Measurements from ENCODE around the gene ZFX. TPM values are rescaled to one million over a fixed set of nuclear protein-coding genes. Genes with fewer than 3 reads are reported as not detected.

The ZFX gene
- total RNA-seq, 1 experiment from 2014 or later, result 66.8 TPM

DNA sequence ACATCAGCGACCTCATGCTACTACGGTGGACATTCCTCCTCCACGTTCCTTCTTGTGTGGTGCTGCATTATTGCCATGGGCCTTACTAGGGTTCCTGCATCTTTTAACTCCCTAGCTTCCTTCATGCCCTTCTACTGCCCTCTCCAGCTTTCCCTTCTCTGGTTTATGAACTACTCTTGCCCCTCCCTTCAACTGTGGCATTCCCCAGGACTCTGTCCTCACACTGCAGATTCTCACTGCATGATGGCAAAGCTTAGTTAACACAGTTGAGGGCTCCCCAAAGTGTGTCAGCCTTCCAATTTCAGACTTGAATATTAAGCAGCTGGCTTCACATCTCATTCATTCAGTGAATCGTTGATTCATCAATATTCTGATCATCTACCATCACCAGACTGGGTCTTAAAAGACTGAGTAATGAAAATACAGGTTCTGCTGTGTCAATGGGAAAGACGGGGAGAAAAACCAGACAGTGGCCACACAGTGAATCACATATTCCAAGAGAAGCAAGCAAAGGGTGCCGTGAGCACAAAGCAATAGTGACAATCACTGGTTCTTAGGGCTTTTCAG, 53.0 kb downstream of the ZFX start:
- Histone ChIP-seq H2BK20ac (ENCODE audit: low read depth, low read length, poor library complexity, severe bottlenecking) (no peak overlapping the region), H3K9ac (ENCODE audit: extremely low read depth, insufficient read length, low read length) (no peak overlapping the region), H2AK5ac (ENCODE audit: insufficient read length, low read length) (no peak overlapping the region), H3K56ac (ENCODE audit: insufficient read length, low read depth, low read length) (no peak overlapping the region), H2BK15ac (ENCODE audit: low read depth, low read length) (no peak overlapping the region), H3K79me2 (ENCODE audit: insufficient read depth, low read length) (peaks cover 3% of the 10 kb centered on the region; the same call in 1 of the 2 replicates), H2BK12ac (ENCODE audit: insufficient read length, low read depth, low read length) (no peak overlapping the region), H3K9me3 (ENCODE audit: control insufficient read depth, low read depth, low read length) (no peaks in the 10 kb centered on the region), H4K91ac (ENCODE audit: insufficient read length, low read depth, low read length) (no peak overlapping the region), H3K79me1 (ENCODE audit: insufficient read depth, low read depth, low read length, poor library complexity, severe bottlenecking) (no peaks in the 10 kb centered on the region), H3K4ac (ENCODE audit: low read depth, low read length) (no peak overlapping the region), H2BK120ac (ENCODE audit: low read depth, low read length, poor library complexity, severe bottlenecking) (no peak overlapping the region), H4K20me1 (ENCODE audit: control insufficient read depth, insufficient read depth, insufficient read length) (no peaks in the 10 kb centered on the region), H3T11ph (ENCODE audit: low read length) (no peak overlapping the region), H3K27ac (ENCODE audit: insufficient read length, low read depth, low read length) (no peak overlapping the region), H2AFZ (ENCODE audit: low read length) (no peak overlapping the region), H3K27me3 (ENCODE audit: insufficient read depth, low read length) (no peaks in the 10 kb centered on the region), H3K23me2 (ENCODE audit: insufficient read length, low read depth, low read length, poor library complexity, severe bottlenecking) (no peaks in the 10 kb centered on the region), H3K14ac (ENCODE audit: insufficient read depth, low read length) (no peak overlapping the region), H4K5ac (ENCODE audit: insufficient read length, low read depth, low read length) (no peak overlapping the region), H3K4me2 (ENCODE audit: insufficient read depth, insufficient read length, low read length) (no peak overlapping the region), H2BK5ac (ENCODE audit: insufficient read length, low read length) (no peak overlapping the region), H3K18ac (ENCODE audit: insufficient read length, low read depth, low read length) (no peak overlapping the region), H3K4me1 (ENCODE audit: insufficient read depth, low read length) (no peaks in the 10 kb centered on the region), H4K8ac (replicated peaks; ENCODE audit: insufficient read length, low read depth, low read length) (no peak overlapping the region), H3K23ac (ENCODE audit: insufficient read length, low read depth, low read length) (no peak overlapping the region)
- H3K4me1 Mint-ChIP-seq, result peaks cover 17 to 22% of the 10 kb centered on the region in 2 experiments
- TF ChIP-seq, protein P1, sequence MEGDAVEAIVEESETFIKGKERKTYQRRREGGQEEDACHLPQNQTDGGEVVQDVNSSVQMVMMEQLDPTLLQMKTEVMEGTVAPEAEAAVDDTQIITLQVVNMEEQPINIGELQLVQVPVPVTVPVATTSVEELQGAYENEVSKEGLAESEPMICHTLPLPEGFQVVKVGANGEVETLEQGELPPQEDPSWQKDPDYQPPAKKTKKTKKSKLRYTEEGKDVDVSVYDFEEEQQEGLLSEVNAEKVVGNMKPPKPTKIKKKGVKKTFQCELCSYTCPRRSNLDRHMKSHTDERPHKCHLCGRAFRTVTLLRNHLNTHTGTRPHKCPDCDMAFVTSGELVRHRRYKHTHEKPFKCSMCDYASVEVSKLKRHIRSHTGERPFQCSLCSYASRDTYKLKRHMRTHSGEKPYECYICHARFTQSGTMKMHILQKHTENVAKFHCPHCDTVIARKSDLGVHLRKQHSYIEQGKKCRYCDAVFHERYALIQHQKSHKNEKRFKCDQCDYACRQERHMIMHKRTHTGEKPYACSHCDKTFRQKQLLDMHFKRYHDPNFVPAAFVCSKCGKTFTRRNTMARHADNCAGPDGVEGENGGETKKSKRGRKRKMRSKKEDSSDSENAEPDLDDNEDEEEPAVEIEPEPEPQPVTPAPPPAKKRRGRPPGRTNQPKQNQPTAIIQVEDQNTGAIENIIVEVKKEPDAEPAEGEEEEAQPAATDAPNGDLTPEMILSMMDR (conservative IDR thresholded peaks at IDR 0.05), result no peak
- DNase-seq, result no peak
- no peaks in the 10 kb centered on the region for H3K9me3 Mint-ChIP-seq
- no peak overlapping the region for H3K4me3 Mint-ChIP-seq
- H3K27ac Mint-ChIP-seq, result peak overlapping the region in 2 of 3 experiments; percentile 1 to 30; a peak in 4 of 7 replicates
- WGBS (ENCODE audit: extremely low coverage, insufficient read length, low lambda C conversion rate), result no CpG with 5 or more reads among the region's 6 CpGs
- peaks cover under 1 to 25% (median 7%) of the 10 kb centered on the region in 3 experiments; a peak in 6 of 7 replicates for H3K36me3 Mint-ChIP-seq (ENCODE audit: insufficient read depth in 1 of 3, low read depth in 3 of 3)
- H3K27me3 Mint-ChIP-seq (ENCODE audit: low read depth), result no peaks in the 10 kb centered on the region
